Caki2 (cell line): Measurements from ENCODE around the gene GJB1. TPM values are rescaled to one million over a fixed set of nuclear protein-coding genes. Genes with fewer than 3 reads are reported as not detected.
"Not testable (repeated sequence)": the region's sequence is repeated elsewhere in the genome, so short reads cannot be mapped to it uniquely, and the experiment has no call there.

Experiments
- DNase-seq: peaks from one replicate; pipeline ENCODE4 v3.0.0-alpha.2; 2015; ENCODE audit warnings: low read depth
- in situ Hi-C: cut with HindIII; loops from 2 replicates; pipeline ENCODE4 v1.10.0; 2016; ENCODE audit warnings: low sequenced_read_pairs, low pct_unique_long_range_greater_than_20kb, mixed read lengths
- total RNA-seq: library from RNA; depleted of rRNA; stranded (reverse); fragments of >200 nt; shearing (Covaris generic); gene quantifications from 2 replicates; pipeline ENCODE4 v1.2.3, GENCODE V29; 2014; ENCODE audit warnings: low replicate concordance; rRNA removed

The GJB1 gene
- total RNA-seq, 1 experiment from 2014 or later = not detected

- no peak for DNase-seq
- in situ Hi-C loops = no loop called here
Measured at GRCh38 chrX:71250841-71251240, 27.8 kb downstream of the GJB1 start.

- in situ Hi-C loops = no loop called here
Measured at GRCh38 chrX:71251466-71251973, 28.5 kb downstream of the GJB1 start.

GRCh38 chrX:71252221-71252620 lies 29.2 kb downstream of the GJB1 start:
- in situ Hi-C loops = no loop called here

More at GRCh38 chrX:71251466-71251973, 28.5 kb downstream of the GJB1 start:
- DNase-seq = no peak

GRCh38 chrX:71253253-71254091 lies 30.4 kb downstream of the GJB1 start:
- DNase-seq = no peak
- in situ Hi-C loops = no loop called here

More at GRCh38 chrX:71252221-71252620, 29.2 kb downstream of the GJB1 start:
- DNase-seq = no peak

GRCh38 chrX:71254092-71254963 lies 31.3 kb downstream of the GJB1 start, which contains the start of gene ZMYM3:
Gene ZMYM3 (minus strand): TSS chrX:71254140. CDS start chrX:71253255, 885 bp downstream.
- in situ Hi-C loops = no loop called here
- peak; percentile 80 for DNase-seq

- in situ Hi-C loops = no loop called here
- DNase-seq = no peak
Measured at GRCh38 chrX:71256051-71256450, 33.0 kb downstream of the GJB1 start.

GRCh38 chrX:71256856-71257255 lies 33.8 kb downstream of the GJB1 start:
- in situ Hi-C loops = no loop called here

GRCh38 chrX:71268624-71269023 lies 45.6 kb downstream of the GJB1 start:
- DNase-seq, in situ Hi-C loops: not testable (repeated sequence)

More at GRCh38 chrX:71256856-71257255, 33.8 kb downstream of the GJB1 start:
- DNase-seq = no peak

GRCh38 chrX:71269801-71270395 lies 46.9 kb downstream of the GJB1 start:
- DNase-seq = no peak
- in situ Hi-C loops = no loop called here

GRCh38 chrX:71272313-71272712 lies 49.3 kb downstream of the GJB1 start:
- DNase-seq, in situ Hi-C loops: not testable (repeated sequence)

Other genes with a start within 250 kb of the GJB1 start
- gene SNX12, start 154.9 kb upstream of the GJB1 start, total RNA-seq = 65.7 and 98.8 TPM in 2 replicates
- 0.41 and 1.3 TPM in 2 replicates for gene FOXO4, start 127.4 kb upstream of the GJB1 start, total RNA-seq
- not detected in 2 replicates for gene CXorf65, start 116.5 kb upstream of the GJB1 start, total RNA-seq
- gene IL2RG, start 111.6 kb upstream of the GJB1 start, total RNA-seq = not detected in 2 replicates
- gene MED12, start 104.6 kb upstream of the GJB1 start, total RNA-seq = 4.8 and 6.7 TPM in 2 replicates
- 0.20 TPM in 1 of 2 replicates, not detected in the other for gene NLGN3, start 78.4 kb upstream of the GJB1 start, total RNA-seq
- gene ZMYM3, start 30.9 kb downstream of the GJB1 start, total RNA-seq = 7.0 and 16.3 TPM in 2 replicates
- gene NONO, start 60.4 kb downstream of the GJB1 start, total RNA-seq = 523 TPM in 2 replicates
- gene ITGB1BP2, start 78.5 kb downstream of the GJB1 start, total RNA-seq = 1.5 TPM in 1 of 2 replicates, not detected in the other
- 7.7 and 9.2 TPM in 2 replicates for gene TAF1, start 143.1 kb downstream of the GJB1 start, total RNA-seq